ENCODE measurements around the gene TANGO2. TPM values are rescaled to one million over a fixed set of nuclear protein-coding genes. Genes with fewer than 3 reads are reported as not detected.

TANGO2 gene
- total and polyA plus RNA-seq, 9 of the 15 experiments (the other 6 are each of a cell fraction or from before 2014, with no cell fraction given) = 15.5 to 94.9 (median 70.1) TPM

- TF ChIP-seq CTCF (IDR thresholded peaks at IDR 0.05 in 2 of 3, conservative IDR thresholded peaks at IDR 0.05 in 1 of 3; ENCODE audit: insufficient read depth in 2 of 3, low read depth in 1 of 3, low read length in 3 of 3) (no peak), KDM1A (IDR thresholded peaks at IDR 0.05) (no peak), FOXK1 (CRISPR knock-in tag; IDR thresholded peaks at IDR 0.05; ENCODE audit: borderline replicate concordance) (no peak), ZNF444 (CRISPR knock-in tag; IDR thresholded peaks at IDR 0.05) (peak; percentile 15; the same call in 1 of the 2 replicates), NR4A1 (CRISPR knock-in tag; IDR thresholded peaks at IDR 0.05) (0 out of 2 replicates have a peak, but pooled peaks have one; percentile 30), NR4A1 (tag; IDR thresholded peaks at IDR 0.05) (no peak), HDAC1 (IDR thresholded peaks at IDR 0.05) (no peak), CBX3 (IDR thresholded peaks at IDR 0.05; ENCODE audit: borderline replicate concordance in 1 of 2, low read length in 2 of 2) (peak in 1 of 2 experiments; percentile 18; a peak in 1 of 3 replicates), ETS2 (tag; IDR thresholded peaks at IDR 0.05; ENCODE audit: borderline replicate concordance, poor library complexity, severe bottlenecking) (no peak), TFAP4 (CRISPR knock-in tag; IDR thresholded peaks at IDR 0.05; ENCODE audit: borderline replicate concordance) (no peak), CCNT2 (IDR thresholded peaks at IDR 0.05; ENCODE audit: borderline replicate concordance, extremely low read depth, insufficient read length, low read depth, low read length) (no peak), ZC3H8 (IDR thresholded peaks at IDR 0.05) (no peak)
- TF ChIP-seq, protein P1, sequence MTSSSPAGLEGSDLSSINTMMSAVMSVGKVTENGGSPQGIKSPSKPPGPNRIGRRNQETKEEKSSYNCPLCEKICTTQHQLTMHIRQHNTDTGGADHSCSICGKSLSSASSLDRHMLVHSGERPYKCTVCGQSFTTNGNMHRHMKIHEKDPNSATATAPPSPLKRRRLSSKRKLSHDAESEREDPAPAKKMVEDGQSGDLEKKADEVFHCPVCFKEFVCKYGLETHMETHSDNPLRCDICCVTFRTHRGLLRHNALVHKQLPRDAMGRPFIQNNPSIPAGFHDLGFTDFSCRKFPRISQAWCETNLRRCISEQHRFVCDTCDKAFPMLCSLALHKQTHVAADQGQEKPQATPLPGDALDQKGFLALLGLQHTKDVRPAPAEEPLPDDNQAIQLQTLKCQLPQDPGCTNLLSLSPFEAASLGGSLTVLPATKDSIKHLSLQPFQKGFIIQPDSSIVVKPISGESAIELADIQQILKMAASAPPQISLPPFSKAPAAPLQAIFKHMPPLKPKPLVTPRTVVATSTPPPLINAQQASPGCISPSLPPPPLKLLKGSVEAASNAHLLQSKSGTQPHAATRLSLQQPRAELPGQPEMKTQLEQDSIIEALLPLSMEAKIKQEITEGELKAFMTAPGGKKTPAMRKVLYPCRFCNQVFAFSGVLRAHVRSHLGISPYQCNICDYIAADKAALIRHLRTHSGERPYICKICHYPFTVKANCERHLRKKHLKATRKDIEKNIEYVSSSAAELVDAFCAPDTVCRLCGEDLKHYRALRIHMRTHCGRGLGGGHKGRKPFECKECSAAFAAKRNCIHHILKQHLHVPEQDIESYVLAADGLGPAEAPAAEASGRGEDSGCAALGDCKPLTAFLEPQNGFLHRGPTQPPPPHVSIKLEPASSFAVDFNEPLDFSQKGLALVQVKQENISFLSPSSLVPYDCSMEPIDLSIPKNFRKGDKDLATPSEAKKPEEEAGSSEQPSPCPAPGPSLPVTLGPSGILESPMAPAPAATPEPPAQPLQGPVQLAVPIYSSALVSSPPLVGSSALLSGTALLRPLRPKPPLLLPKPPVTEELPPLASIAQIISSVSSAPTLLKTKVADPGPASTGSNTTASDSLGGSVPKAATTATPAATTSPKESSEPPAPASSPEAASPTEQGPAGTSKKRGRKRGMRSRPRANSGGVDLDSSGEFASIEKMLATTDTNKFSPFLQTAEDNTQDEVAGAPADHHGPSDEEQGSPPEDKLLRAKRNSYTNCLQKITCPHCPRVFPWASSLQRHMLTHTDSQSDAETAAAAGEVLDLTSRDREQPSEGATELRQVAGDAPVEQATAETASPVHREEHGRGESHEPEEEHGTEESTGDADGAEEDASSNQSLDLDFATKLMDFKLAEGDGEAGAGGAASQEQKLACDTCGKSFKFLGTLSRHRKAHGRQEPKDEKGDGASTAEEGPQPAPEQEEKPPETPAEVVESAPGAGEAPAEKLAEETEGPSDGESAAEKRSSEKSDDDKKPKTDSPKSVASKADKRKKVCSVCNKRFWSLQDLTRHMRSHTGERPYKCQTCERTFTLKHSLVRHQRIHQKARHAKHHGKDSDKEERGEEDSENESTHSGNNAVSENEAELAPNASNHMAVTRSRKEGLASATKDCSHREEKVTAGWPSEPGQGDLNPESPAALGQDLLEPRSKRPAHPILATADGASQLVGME (CRISPR knock-in tag; IDR thresholded peaks at IDR 0.05) = no peak
- TF ChIP-seq, protein P2, sequence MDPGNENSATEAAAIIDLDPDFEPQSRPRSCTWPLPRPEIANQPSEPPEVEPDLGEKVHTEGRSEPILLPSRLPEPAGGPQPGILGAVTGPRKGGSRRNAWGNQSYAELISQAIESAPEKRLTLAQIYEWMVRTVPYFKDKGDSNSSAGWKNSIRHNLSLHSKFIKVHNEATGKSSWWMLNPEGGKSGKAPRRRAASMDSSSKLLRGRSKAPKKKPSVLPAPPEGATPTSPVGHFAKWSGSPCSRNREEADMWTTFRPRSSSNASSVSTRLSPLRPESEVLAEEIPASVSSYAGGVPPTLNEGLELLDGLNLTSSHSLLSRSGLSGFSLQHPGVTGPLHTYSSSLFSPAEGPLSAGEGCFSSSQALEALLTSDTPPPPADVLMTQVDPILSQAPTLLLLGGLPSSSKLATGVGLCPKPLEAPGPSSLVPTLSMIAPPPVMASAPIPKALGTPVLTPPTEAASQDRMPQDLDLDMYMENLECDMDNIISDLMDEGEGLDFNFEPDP (CRISPR knock-in tag; IDR thresholded peaks at IDR 0.05) = no peak
- TF ChIP-seq, protein P3, sequence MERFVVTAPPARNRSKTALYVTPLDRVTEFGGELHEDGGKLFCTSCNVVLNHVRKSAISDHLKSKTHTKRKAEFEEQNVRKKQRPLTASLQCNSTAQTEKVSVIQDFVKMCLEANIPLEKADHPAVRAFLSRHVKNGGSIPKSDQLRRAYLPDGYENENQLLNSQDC (CRISPR knock-in tag; IDR thresholded peaks at IDR 0.05) = no peak
Measured at GRCh38 chr22:19971276-19972124, 49.4 kb upstream of the TANGO2 start (continued).

All from K562 (cell line).